SU-DHL-6 (cell line): ENCODE data around the gene KRTAP19-3.

Experiments used
- CTCF ChIP-seq: fragments of 200-600 bp; sonication (generic); IDR thresholded peaks from one replicate; pipeline ENCODE4 v1.5.1; 2017; ENCODE audit warnings: antibody characterized with exemption, mild to moderate bottlenecking, low read length, moderate library complexity; ENCODE audit not compliant: insufficient read depth, poor library complexity, severe bottlenecking
- EZH2phosphoT487 ChIP-seq: fragments of 200-600 bp; sonication (generic), shearing (Covaris generic); conservative IDR thresholded peaks from 2 replicates; pipeline ENCODE4 v1.6.1; 2018; ENCODE audit warnings: mild to moderate bottlenecking, antibody characterized with exemption, low read length, moderate library complexity, mixed read lengths

- no peak for TF ChIP-seq CTCF
- TF ChIP-seq EZH2phosphoT487 = no peak
Observed at GRCh38 chr21:30486180-30486579, 5.6 kb downstream of the KRTAP19-3 start.
